ENCODE data around the gene GRB7.
"Not testable (repeated sequence)": the region's sequence is repeated elsewhere in the genome, so short reads cannot be mapped to it uniquely, and the experiment has no call there.

The GRB7 gene

DNA sequence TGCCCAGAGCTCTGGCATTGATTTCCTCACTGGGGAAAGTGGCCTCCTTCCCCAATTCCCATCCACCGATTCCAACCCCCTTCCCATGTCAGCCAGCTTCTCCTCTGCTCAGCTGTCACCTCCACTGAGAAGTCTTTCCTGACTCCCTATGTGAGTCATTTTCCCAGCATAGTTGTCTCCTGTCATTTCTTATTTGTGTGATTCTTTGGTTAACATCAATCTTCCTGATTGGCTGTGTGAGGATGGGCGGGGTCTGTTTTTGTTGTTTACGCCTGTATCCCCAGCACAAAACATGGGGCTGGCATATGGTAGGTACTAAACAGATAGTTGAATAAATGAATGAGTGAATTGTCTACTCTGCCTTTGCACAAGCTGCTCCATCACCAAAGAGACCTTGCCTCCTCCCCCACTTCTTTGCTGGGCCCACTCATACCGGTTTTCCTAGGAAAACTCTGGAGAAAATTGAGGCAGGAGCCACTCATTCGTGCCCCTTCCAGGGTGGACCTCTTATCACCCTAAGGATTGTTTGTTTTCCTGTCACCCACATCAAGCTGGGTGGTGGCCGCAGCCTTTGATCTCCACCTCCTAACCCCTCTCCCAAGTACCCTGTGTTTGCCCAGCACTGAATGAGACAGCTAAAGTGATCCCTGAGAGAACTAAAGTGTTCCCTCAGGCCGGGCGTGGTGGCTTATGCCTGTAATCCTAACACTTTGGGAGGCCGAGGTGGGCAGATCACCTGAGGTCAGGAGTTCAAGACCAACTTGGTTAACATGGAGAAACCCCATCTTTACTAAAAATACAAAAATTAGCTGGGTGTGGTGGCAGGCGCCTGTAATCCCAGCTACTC is 1.2 kb upstream of the GRB7 start:
- DNase-seq: no peak

DNA sequence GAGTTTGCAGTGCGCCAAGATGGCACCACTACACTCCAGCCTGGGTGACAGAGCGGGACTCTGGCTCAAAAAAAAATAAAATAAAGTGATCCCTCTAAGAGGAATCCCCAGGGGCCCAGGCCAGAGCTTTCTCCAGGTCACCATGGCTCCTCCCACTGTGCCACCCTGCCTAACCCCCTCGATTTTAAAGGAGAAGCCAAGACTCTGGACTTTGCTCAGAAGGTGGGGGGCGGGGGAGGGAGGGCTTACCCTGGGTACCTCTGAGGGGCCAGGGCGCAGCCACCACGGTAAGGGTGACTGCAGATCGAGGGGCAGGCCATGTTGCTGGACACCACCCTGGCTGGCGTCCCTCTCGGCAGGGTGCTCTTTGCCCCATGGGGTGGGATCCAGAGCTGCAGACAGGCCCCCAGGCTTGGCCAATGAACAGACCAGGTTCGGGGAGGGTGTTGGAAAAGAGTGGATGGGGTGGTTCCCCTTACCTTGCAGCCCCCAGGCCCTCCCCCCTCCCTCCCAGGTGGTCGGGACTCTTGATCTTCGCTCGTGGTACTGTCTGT is 455 bp upstream of the GRB7 start:
- no peak for DNase-seq

GRCh38 chr17:39738568-39738901 is 797 bp downstream of the GRB7 start:
- no peak for DNase-seq

DNA sequence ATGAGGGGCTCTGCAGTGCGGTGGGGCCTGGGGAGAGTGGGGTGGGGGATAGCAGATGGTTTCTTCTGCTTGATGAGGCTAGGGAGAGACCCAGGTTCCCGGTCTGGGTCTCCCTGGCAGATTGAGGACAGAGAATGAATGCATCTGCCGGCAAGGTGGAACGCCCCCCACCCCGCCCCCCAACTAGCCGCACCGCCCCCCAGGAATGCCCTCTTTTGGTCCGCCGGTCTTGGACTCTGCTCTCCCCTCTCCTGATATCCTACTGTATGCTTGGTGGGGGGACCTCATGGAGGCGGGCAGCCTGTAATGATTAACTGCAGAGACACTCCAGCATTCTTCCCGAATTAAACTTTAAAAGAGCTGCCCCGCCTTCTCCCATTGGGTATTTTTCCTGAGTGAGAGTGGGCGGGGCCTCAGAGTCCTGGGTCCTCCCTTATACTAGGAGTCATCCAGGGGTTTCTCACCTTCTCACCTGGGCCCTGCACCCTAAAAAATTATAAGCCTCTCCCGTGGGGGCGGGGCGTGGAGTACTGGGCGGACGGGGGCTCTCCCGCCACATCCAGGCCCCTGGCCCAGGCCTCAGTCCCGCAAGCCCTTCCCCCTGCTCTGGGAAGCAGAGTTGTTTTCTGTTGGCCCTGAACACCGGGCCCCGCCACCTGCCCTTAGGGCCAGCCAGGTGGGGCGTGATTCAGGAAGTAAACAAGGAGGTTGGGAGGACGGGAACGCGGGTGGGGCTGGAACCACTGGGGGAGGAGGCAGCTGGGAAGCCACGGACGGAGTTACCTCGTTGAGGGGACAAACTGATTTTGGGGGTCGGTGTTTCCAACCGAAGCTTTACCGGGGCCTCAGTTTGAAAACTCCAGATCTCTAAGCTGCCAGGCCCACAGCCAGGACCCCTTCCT is 1.5 kb downstream of the GRB7 start:
- DNase-seq: no peak

DNA sequence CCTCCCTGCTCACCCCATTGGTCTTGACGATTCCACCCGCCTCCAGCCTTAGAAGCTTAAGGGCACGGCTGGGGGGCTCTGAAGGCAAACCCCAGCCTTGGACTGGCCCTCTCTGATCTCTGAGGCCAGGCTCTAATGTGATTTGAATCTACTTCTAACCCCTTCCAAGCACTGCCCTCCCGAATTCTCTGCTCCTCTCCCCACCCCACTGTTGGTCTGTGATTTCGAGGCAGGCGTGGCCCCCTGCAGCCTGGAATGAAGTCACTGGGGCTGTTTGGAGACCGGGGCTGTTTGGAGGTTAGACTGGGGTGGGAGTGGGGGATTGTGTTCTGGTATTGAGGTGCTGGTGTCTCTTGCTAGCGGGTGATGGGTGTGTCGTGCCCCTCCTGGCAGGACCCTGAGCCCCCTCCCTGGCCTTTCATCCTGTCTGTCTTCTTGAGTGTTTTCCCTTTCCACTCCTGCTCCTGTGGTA is 2.2 kb downstream of the GRB7 start:
- no peak for DNase-seq

GRCh38 chr17:39740357-39741111 is 2.8 kb downstream of the GRB7 start:
- no peak for DNase-seq

GRCh38 chr17:39742126-39742855 is 4.6 kb downstream of the GRB7 start:
- DNase-seq: no peak

- DNase-seq: no peak
Observed at GRCh38 chr17:39742856-39743436, 5.2 kb downstream of the GRB7 start.

DNA sequence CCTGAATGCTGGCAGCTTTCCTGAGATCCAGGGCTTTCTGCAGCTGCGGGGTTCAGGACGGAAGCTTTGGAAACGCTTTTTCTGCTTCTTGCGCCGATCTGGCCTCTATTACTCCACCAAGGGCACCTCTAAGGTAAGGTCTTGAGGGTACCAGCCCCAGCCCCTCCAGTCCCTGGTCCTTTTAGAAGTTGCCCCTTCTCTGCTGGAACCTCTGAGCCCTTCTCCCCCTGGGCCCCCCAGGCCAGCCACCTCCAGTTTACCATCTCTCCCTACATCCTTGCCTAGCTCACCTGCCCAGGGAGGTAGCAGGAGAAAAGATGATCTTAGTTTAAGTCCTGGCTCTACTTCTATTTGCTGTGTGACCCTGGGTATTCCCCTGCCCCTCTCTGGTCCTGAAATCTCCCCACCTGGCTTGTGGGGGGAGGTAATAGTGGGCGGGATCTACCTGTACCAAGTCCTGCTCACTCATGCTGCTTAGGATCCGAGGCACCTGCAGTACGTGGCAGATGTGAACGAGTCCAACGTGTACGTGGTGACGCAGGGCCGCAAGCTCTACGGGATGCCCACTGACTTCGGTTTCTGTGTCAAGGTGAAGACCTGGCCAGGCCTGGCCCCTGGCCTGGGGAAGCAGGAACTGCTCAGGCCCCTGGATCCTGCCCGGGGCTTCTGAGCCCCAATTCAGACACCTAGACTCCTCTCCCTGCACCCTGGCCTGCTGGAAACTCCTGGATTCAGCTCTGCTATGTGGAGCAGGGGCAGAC is 6.5 kb downstream of the GRB7 start:
- DNase-seq: no peak

DNA sequence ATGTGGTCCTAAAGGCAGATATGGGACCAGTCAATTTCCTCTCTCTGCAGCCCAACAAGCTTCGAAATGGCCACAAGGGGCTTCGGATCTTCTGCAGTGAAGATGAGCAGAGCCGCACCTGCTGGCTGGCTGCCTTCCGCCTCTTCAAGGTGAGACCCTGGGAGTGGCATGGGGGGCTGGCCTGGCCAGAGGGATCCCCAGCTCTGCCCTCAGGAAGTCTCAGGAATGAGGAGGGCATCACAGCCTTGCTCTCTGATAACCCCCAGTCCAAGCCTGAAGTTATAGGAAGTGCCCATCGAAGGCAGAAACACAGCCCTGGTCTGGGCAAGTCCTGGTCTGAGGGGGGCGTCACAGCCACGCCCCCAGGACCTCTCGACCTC is 7.1 kb downstream of the GRB7 start:
- no peak for DNase-seq

DNA sequence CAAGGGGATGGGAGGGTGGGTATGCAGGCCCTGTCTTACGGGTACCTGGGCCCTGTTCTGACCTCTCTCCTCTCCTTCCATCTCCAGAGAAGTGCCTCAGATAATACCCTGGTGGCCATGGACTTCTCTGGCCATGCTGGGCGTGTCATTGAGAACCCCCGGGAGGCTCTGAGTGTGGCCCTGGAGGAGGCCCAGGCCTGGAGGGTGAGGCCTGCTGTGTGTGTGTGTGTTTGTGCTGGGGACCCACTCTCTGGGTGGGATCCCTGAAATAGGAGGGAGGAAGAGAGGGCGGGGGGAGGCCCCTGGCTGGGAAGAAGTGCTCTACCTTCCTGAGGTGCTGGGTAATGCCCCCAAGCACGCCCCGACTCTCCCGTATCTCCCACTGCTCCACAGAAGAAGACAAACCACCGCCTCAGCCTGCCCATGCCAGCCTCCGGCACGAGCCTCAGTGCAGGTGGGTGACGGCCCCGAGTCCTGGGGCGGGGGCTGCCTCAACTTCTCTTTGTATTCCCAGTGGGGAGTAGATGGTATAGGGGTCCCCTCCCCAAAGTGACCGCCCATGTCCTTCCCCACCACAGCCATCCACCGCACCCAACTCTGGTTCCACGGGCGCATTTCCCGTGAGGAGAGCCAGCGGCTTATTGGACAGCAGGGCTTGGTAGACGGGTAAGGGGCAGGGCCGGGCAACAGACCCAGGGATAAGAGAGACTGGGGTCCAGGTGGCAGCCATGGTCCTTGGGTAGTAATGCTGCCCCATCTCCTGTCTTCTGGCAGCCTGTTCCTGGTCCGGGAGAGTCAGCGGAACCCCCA is 7.8 kb downstream of the GRB7 start:
- DNase-seq: no peak

DNA sequence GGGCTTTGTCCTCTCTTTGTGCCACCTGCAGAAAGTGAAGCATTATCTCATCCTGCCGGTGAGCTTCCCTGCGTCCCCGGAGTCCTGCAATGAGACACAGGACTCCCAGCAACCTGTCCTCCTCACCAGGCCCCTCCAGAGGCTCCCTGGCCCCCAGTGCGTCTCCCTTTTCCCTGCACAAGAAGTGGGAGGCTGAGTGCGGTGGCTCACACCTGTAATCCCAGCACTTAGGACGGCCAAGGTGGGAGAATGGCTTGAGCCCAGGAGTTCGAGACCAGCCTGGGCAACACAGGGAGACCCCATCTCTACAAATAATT is 8.4 kb downstream of the GRB7 start:
- no peak for DNase-seq

DNA sequence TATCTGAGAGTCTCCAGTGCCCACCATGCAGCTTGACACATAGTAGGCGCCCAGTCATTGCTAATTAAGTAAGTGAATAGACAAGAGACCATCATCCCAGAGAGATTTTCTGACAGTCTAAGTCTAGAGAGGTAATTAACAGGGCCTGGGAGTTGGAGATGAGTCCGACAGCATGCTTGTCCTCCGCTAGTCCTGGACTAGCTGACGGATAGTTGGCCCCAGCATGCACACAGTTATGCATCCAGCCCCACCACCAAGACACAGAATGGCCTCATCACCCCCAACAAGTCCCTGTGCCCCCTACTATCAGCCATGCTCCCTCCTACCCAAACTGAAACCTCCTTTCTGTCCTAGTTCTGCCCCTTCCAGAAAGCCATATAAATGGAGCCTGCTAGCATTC is 10.0 kb downstream of the GRB7 start:
- no peak for DNase-seq

GRCh38 chr17:39748444-39749034 is 10.8 kb downstream of the GRB7 start:
- not testable (repeated sequence) for DNase-seq

DNA sequence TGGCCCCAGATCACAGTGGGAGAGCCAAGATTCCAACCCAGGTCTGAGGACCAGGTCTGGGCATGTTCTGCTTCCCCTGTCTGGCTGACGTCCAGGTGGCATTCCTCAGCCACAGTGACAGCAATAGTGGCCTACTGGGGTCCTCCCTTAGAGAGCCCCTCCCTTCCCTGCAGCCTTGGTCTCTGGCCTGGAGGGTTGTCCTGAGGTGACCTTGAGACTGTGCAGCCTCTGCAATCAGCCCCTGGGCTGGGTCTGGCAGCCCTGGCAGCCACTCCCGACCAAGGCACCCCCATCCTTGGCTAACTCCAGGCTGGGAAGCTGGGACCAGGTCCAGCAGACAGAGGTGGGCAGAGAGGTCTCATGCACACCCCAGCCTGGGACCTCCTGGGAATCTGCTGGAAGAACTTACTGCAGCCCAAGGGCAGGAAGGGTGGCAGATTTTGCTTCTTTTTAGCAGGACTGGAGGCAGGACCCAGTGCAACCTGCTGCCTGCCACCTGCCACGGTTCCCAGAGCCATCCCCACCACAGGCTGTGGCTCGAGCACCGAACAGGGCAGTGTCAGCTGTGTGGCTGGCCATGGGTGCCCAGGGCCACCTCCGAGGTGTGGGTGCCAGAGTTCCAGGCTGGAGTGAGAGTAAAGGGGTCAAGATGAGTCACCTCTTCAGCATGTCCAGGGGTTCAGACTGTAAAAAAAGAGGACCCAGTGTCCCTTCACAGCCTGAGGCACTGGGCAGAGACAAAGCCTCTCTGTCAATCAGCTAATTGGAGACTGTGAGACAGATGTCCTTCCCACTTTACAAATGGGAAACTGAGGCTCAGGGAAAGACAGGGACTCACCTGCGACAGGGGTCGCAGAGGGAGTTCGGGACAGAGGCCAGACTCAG is 12.6 kb downstream of the GRB7 start:
- no peak for DNase-seq

- DNase-seq: no peak
Observed at GRCh38 chr17:39751016-39751543, 13.3 kb downstream of the GRB7 start.

DNA sequence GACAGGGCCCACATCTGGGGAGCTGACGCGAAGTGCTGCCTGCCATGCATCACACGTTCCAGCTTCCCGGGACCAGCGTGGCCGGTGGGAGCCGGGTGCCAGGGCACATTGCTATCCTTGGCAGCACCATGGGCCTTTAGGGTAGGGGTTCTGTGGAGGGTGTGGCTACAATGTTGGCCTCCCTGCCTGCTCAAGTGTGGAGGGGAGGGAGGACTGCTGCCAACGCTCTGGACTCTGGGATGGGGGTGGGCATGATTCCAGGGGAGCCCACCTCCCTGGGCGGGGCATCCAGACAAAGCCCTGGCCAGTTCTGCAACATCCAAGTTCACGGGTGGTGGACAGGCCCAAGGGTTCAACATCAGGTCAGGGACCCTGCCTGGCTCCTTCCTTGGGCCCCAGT is 13.9 kb downstream of the GRB7 start:
- no peak for DNase-seq

DNA sequence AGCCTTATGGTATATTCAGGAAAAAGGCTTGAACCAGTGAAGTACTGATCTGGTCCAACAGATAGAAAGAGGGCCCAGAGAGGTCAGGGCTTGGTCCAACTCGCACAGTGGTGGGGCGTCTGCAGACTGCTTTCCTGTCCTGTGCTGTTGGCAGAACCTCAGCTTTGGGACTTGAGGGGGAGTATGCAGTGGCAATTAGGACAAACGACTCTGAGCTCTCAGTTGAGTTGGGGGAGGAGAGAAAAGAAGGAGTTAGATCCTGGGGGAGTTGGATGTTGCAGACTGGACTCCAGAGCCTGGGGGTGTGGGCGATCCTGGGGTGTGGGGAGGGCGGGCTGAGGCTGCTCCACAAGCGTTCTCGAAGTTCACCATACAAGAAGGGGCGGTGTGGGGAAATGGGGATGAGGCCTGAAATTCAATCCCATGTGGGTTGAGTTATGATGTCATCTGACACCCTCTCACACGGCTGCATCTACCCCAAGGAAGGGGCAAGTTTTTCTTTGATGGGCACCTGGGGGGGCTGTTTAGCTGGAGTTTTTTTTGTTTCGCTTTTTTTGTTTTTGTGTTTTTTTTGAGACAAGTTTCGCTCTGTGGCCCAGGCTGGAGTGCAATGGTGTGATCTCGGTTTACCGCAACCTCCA is 14.6 kb downstream of the GRB7 start:
- no peak for DNase-seq

Data from femur (tissue), 1 donor.